H9 (cell line): ENCODE data around the gene SLX4IP. TPM values are rescaled to one million over a fixed set of nuclear protein-coding genes. Genes with fewer than 3 reads are reported as not detected.

Experiments
- DNase-seq: peaks from one replicate; pipeline ENCODE4 v3.0.0-alpha.2; 2017
- H2AFZ ChIP-seq: one replicate; pipeline ENCODE4 v1.6.1; 2013; ENCODE audit warnings: mild to moderate bottlenecking, low read length, control low read depth, moderate library complexity
- H2AK5ac ChIP-seq: 2 replicates; pipeline ENCODE4 v1.6.1; 2013; ENCODE audit warnings: low read length, control low read depth, mixed read lengths; ENCODE audit not compliant: insufficient read length
- H2BK120ac ChIP-seq: one replicate; pipeline ENCODE4 v1.6.1; 2013; ENCODE audit warnings: low read depth, mild to moderate bottlenecking, low read length, control low read depth, inconsistent platforms; ENCODE audit not compliant: poor library complexity, severe bottlenecking
- H2BK12ac ChIP-seq: 2 replicates; pipeline ENCODE4 v1.6.1; 2013; ENCODE audit warnings: low read length, control low read depth, mixed read lengths, low read depth; ENCODE audit not compliant: insufficient read length
- H2BK15ac ChIP-seq: 2 replicates; pipeline ENCODE4 v1.6.1; 2013; ENCODE audit warnings: low read depth, low read length, control low read depth
- H2BK20ac ChIP-seq: one replicate; pipeline ENCODE4 v1.6.1; 2013; ENCODE audit warnings: low read depth, mild to moderate bottlenecking, low read length, control low read depth, inconsistent platforms; ENCODE audit not compliant: poor library complexity, severe bottlenecking
- H2BK5ac ChIP-seq: 2 replicates; pipeline ENCODE4 v1.6.1; 2013; ENCODE audit warnings: low read length, control low read depth, mixed read lengths; ENCODE audit not compliant: insufficient read length
- H3K14ac ChIP-seq: 2 replicates; pipeline ENCODE4 v1.6.1; 2013; ENCODE audit warnings: low read length, control low read depth; ENCODE audit not compliant: insufficient read depth
- H3K18ac ChIP-seq: 2 replicates; pipeline ENCODE4 v1.6.1; 2013; ENCODE audit warnings: low read depth, mild to moderate bottlenecking, mixed read lengths, low read length, control low read depth; ENCODE audit not compliant: insufficient read length
- H3K23ac ChIP-seq: 2 replicates; pipeline ENCODE4 v1.6.1; 2013; ENCODE audit warnings: low read length, control low read depth, mixed read lengths, low read depth; ENCODE audit not compliant: insufficient read length
- H3K23me2 ChIP-seq: 2 replicates; pipeline ENCODE4 v1.6.1; 2013; ENCODE audit warnings: low read depth, mild to moderate bottlenecking, mixed read lengths, low read length, control low read depth; ENCODE audit not compliant: insufficient read length, poor library complexity, severe bottlenecking
- H3K27ac ChIP-seq: 2 replicates; pipeline ENCODE4 v1.5.1; 2013; ENCODE audit warnings: low read length, control low read depth, mixed read lengths, low read depth; ENCODE audit not compliant: insufficient read length
- H3K27me3 ChIP-seq: 2 replicates; pipeline ENCODE4 v1.6.1; 2013; ENCODE audit warnings: low read length, control low read depth, inconsistent platforms; ENCODE audit not compliant: insufficient read depth
- H3K4ac ChIP-seq: 2 replicates; pipeline ENCODE4 v1.6.1; 2013; ENCODE audit warnings: low read depth, mild to moderate bottlenecking, control low read depth, inconsistent platforms, low read length, moderate library complexity
- H3K4me1 ChIP-seq: 2 replicates; pipeline ENCODE4 v1.6.1; 2013; ENCODE audit warnings: low read length, control low read depth, inconsistent platforms; ENCODE audit not compliant: insufficient read depth
- H3K4me2 ChIP-seq: 2 replicates; pipeline ENCODE4 v1.6.1; 2013; ENCODE audit warnings: low read length, control low read depth, mixed read lengths; ENCODE audit not compliant: insufficient read length, insufficient read depth
- H3K56ac ChIP-seq: 2 replicates; pipeline ENCODE4 v1.6.1; 2013; ENCODE audit warnings: low read depth, mild to moderate bottlenecking, mixed read lengths, low read length, control low read depth; ENCODE audit not compliant: insufficient read length
- H3K79me1 ChIP-seq: 2 replicates; pipeline ENCODE4 v1.6.1; 2013; ENCODE audit warnings: low read depth, mild to moderate bottlenecking, moderate library complexity, low read length, control low read depth, inconsistent platforms; ENCODE audit not compliant: insufficient read depth, poor library complexity, severe bottlenecking
- H3K79me2 ChIP-seq: 2 replicates; pipeline ENCODE4 v1.6.1; 2013; ENCODE audit warnings: low read length, control low read depth, inconsistent platforms; ENCODE audit not compliant: insufficient read depth
- H3K9ac ChIP-seq: 2 replicates; pipeline ENCODE4 v1.6.1; 2013; ENCODE audit warnings: low read length, control low read depth, mixed read lengths; ENCODE audit not compliant: insufficient read length; ENCODE audit errors: extremely low read depth
- H3K9me3 ChIP-seq: one replicate; pipeline ENCODE4 v1.6.1; 2013; ENCODE audit warnings: low read depth, low read length, inconsistent platforms; ENCODE audit not compliant: control insufficient read depth
- H3T11ph ChIP-seq: one replicate; pipeline ENCODE4 v1.6.1; 2013; ENCODE audit warnings: mild to moderate bottlenecking, low read length, control low read depth, inconsistent platforms
- H4K20me1 ChIP-seq: one replicate; pipeline ENCODE4 v1.6.1; 2013; ENCODE audit not compliant: control insufficient read depth, insufficient read length, insufficient read depth
- H4K5ac ChIP-seq: 2 replicates; pipeline ENCODE4 v1.6.1; 2013; ENCODE audit warnings: low read depth, mild to moderate bottlenecking, mixed read lengths, low read length, control low read depth; ENCODE audit not compliant: insufficient read length
- H4K8ac ChIP-seq: replicated peaks from 2 replicates; pipeline ENCODE4 v1.6.1; 2013; ENCODE audit warnings: low read length, control low read depth, mixed read lengths, low read depth; ENCODE audit not compliant: insufficient read length
- H4K91ac ChIP-seq: 2 replicates; pipeline ENCODE4 v1.6.1; 2013; ENCODE audit warnings: low read depth, mild to moderate bottlenecking, moderate library complexity, mixed read lengths, low read length, control low read depth; ENCODE audit not compliant: insufficient read length
- H3K27ac Mint-ChIP-seq, 3 experiments: 2 replicates in 2 of 3; 3 replicates in 1 of 3; pipeline ENCODE4 v1.8.0; 2020 to 2021; ENCODE audit warnings: mixed read lengths in 3 of 3, mild to moderate bottlenecking in 1 of 3, moderate library complexity in 1 of 3
- H3K27me3 Mint-ChIP-seq: 2 replicates; pipeline ENCODE4 v1.8.0; 2021; ENCODE audit warnings: low read depth, mild to moderate bottlenecking, moderate library complexity, mixed read lengths
- H3K36me3 Mint-ChIP-seq, 3 experiments: 2 replicates in 2 of 3; 3 replicates in 1 of 3; pipeline ENCODE4 v1.8.0; 2020 to 2021; ENCODE audit warnings: low read depth in 3 of 3, mixed read lengths in 3 of 3; ENCODE audit not compliant: insufficient read depth in 1 of 3
- H3K4me1 Mint-ChIP-seq, 2 experiments: 2 replicates each; pipeline ENCODE4 v1.8.0; 2020; ENCODE audit warnings: mixed read lengths in 2 of 2
- H3K4me3 Mint-ChIP-seq, 2 experiments: 2 replicates in 1 of 2; 3 replicates in 1 of 2; pipeline ENCODE4 v1.8.0; 2020 to 2021; ENCODE audit warnings: mild to moderate bottlenecking in 2 of 2, mixed read lengths in 2 of 2, moderate library complexity in 1 of 2
- H3K9me3 Mint-ChIP-seq, 2 experiments: 2 replicates in 1 of 2; 3 replicates in 1 of 2; pipeline ENCODE4 v1.8.0; 2020; ENCODE audit warnings: mild to moderate bottlenecking in 2 of 2, mixed read lengths in 2 of 2, moderate library complexity in 1 of 2
- WGBS: extraction: QIAGEN DNeasy Blood & Tissue Kit; methylation state at CpG from one replicate; pipeline ENCODE4 v1.1.7; 2013; ENCODE audit warnings: missing lambda C conversion rate, low lambda C conversion rate, mixed read lengths; ENCODE audit not compliant: insufficient read length; ENCODE audit errors: extremely low coverage; 5-methylcytosine and 5-hydroxymethylcytosine counted together
- total RNA-seq: library from RNA; stranded (reverse); gene quantifications from 2 replicates; pipeline ENCODE4 v1.2.1, GENCODE V29; 2021
- TF ChIP-seq, protein P1 (sequence below): fragments of 200-600 bp; sonication (generic); conservative IDR thresholded peaks from 3 replicates; pipeline ENCODE4 v1.8.0; 2021; ENCODE audit warnings: antibody characterized with exemption, mild to moderate bottlenecking

The SLX4IP gene
- total RNA-seq, 1 experiment from 2014 or later, result 7.9 TPM

DNA sequence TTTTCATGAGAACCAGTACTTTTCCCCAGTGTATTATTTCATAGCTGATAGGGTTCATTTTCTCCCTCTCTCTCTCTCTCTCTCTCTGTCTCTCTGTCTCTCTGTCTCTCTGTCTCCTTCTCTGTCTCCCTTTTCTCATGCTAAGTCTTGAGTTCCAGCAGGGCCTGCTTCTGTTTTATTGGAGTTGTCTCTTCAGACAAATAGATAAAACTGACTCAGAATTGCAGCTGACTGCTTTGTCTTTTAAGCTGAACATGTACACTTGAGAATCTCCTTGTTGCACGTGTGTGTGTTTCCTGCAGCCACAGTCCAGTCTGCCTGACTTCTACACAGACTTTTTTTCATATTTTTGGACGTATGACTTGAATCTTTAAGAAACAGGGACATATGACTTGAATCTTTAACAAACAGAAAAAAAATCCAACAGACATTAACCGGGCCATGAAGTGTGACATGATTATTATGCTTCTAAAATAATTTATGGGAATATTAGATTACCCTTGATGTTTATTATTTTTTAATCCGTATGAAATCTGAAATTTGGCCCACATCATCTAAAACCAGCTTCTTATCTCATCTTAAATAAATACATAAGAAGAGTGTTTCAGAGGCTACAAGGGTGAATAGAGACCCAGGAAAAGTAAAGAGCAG is 167.2 kb downstream of the SLX4IP start:
- Histone ChIP-seq H3K4ac (no peak overlapping the region), H2AFZ (no peak overlapping the region), H3K23me2 (no peaks in the 10 kb centered on the region), H3K14ac (no peak overlapping the region), H3K9me3 (no peaks in the 10 kb centered on the region), H2AK5ac (no peak overlapping the region), H3K56ac (no peak overlapping the region), H4K8ac (no peak overlapping the region), H3K18ac (no peak overlapping the region), H2BK120ac (no peak overlapping the region), H2BK5ac (no peak overlapping the region), H2BK12ac (no peak overlapping the region), H3K4me2 (no peak overlapping the region), H3K27me3 (no peaks in the 10 kb centered on the region), H4K20me1 (no peaks in the 10 kb centered on the region), H3T11ph (no peak overlapping the region), H3K79me1 (no peaks in the 10 kb centered on the region), H2BK20ac (no peak overlapping the region), H3K79me2 (no peaks in the 10 kb centered on the region), H4K5ac (no peak overlapping the region), H3K9ac (no peak overlapping the region), H3K4me1 (no peaks in the 10 kb centered on the region), H3K27ac (no peak overlapping the region), H2BK15ac (no peak overlapping the region), H4K91ac (no peak overlapping the region), H3K23ac (no peak overlapping the region)
- Mint-ChIP-seq H3K27ac (peak overlapping the region in 2 of 3 experiments; percentile 13 to 52; a peak in 3 of 7 replicates), H3K27me3 (no peaks in the 10 kb centered on the region), H3K9me3 (no peaks in the 10 kb centered on the region), H3K36me3 (peaks cover 1 to 8% (median 3%) of the 10 kb centered on the region in 3 experiments; a peak in 3 of 7 replicates), H3K4me1 (peaks cover 9 to 16% of the 10 kb centered on the region in 2 experiments), H3K4me3 (no peak overlapping the region)
- TF ChIP-seq, protein P1, sequence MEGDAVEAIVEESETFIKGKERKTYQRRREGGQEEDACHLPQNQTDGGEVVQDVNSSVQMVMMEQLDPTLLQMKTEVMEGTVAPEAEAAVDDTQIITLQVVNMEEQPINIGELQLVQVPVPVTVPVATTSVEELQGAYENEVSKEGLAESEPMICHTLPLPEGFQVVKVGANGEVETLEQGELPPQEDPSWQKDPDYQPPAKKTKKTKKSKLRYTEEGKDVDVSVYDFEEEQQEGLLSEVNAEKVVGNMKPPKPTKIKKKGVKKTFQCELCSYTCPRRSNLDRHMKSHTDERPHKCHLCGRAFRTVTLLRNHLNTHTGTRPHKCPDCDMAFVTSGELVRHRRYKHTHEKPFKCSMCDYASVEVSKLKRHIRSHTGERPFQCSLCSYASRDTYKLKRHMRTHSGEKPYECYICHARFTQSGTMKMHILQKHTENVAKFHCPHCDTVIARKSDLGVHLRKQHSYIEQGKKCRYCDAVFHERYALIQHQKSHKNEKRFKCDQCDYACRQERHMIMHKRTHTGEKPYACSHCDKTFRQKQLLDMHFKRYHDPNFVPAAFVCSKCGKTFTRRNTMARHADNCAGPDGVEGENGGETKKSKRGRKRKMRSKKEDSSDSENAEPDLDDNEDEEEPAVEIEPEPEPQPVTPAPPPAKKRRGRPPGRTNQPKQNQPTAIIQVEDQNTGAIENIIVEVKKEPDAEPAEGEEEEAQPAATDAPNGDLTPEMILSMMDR, result no peak
- whole genome bisulfite sequencing, result no CpG with 5 or more reads among the region's 4 CpGs
- DNase-seq, result no peak
